ENCODE measurements around the gene YTHDC1.

DNA sequence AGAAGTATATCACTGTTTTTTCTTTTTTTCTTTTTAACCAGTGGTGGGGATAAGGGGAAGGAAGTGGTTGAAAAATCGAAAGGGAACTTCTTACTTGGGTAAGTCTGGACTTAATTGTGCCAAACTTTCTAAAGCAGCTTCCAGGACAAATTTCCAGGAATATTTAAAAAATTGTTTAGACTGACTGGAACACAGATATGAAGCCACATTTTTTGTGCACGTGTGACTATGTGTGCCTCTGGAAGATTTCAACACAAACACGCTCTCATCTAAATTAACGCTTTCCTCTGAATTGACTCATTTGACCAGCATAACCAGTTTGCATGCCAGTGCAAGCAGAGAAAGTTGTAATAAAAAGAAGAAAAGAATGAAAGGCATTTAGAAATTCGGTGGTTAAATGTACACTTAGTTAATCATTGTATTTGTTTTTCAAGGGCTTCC, 18.8 kb upstream of the YTHDC1 start:
- TF ChIP-seq, protein P1, sequence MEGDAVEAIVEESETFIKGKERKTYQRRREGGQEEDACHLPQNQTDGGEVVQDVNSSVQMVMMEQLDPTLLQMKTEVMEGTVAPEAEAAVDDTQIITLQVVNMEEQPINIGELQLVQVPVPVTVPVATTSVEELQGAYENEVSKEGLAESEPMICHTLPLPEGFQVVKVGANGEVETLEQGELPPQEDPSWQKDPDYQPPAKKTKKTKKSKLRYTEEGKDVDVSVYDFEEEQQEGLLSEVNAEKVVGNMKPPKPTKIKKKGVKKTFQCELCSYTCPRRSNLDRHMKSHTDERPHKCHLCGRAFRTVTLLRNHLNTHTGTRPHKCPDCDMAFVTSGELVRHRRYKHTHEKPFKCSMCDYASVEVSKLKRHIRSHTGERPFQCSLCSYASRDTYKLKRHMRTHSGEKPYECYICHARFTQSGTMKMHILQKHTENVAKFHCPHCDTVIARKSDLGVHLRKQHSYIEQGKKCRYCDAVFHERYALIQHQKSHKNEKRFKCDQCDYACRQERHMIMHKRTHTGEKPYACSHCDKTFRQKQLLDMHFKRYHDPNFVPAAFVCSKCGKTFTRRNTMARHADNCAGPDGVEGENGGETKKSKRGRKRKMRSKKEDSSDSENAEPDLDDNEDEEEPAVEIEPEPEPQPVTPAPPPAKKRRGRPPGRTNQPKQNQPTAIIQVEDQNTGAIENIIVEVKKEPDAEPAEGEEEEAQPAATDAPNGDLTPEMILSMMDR (IDR thresholded peaks at IDR 0.05) = no peak
- no peak for TF ChIP-seq POLR2A (IDR thresholded peaks at IDR 0.05)
